HAP-1 (cell line): ENCODE results near the gene DCBLD1.
A peak's percentile ranks its signal among the peaks of the same experiment; 100 is the strongest.

Experiments used
- DNase-seq, 2 experiments: peaks; one replicate each; pipeline ENCODE4 v3.0.0-alpha.2; 2016 to 2020; ENCODE audit warnings: low spot score in 2 of 2
- H3K27me3 ChIP-seq: fragments of 250-450 bp; sonication (Bioruptor Pico); 2 replicates; pipeline ENCODE4 v1.5.1; 2020; ENCODE audit warnings: low read depth, mild to moderate bottlenecking, moderate library complexity
- H3K36me3 ChIP-seq: fragments of 250-450 bp; sonication (Bioruptor Pico); replicated peaks from 2 replicates; pipeline ENCODE4 v1.5.1; 2020; ENCODE audit warnings: mild to moderate bottlenecking
- H3K4me1 ChIP-seq: fragments of 250-450 bp; sonication (Bioruptor Pico); 2 replicates; pipeline ENCODE4 v1.5.1; 2020; ENCODE audit warnings: mild to moderate bottlenecking
- H3K4me3 ChIP-seq: fragments of 250-450 bp; sonication (Bioruptor Pico); 2 replicates; pipeline ENCODE4 v1.5.1; 2020; ENCODE audit warnings: mild to moderate bottlenecking, moderate library complexity
- H3K9me3 ChIP-seq: fragments of 250-450 bp; sonication (Bioruptor Pico); 2 replicates; pipeline ENCODE4 v1.5.1; 2020; ENCODE audit warnings: mild to moderate bottlenecking, moderate library complexity
- in situ Hi-C: fragments of 300-500 bp; cut with MboI; formaldehyde crosslinking; loops from 3 replicates; pipeline ENCODE4 v1.14.3; 2020; ENCODE audit warnings: low sequenced_read_pairs, inconsistent platforms, mixed read lengths

DCBLD1 gene

GRCh38 chr6:117496383-117496990 lies 14.0 kb downstream of the DCBLD1 start:
- in situ Hi-C loops, result no loop called here
- no peaks in the 10 kb centered on the region for H3K27me3 ChIP-seq
- H3K4me1 ChIP-seq, result no peaks in the 10 kb centered on the region
- H3K4me3 ChIP-seq, result no peak overlapping the region
- no peak for DNase-seq
- no peaks in the 10 kb centered on the region for H3K36me3 ChIP-seq
- H3K9me3 ChIP-seq, result no peaks in the 10 kb centered on the region

- H3K36me3 ChIP-seq, result no peaks in the 10 kb centered on the region
- H3K27me3 ChIP-seq, result no peaks in the 10 kb centered on the region
- H3K4me3 ChIP-seq, result no peak overlapping the region
- no peaks in the 10 kb centered on the region for H3K9me3 ChIP-seq
- in situ Hi-C loops, result no loop called here
- no peak for DNase-seq
- no peaks in the 10 kb centered on the region for H3K4me1 ChIP-seq
These were observed 14.8 kb downstream of the DCBLD1 start for GRCh38 chr6:117497237-117497636.

- in situ Hi-C loops, result no loop called here
- no peak for DNase-seq
- H3K4me1 ChIP-seq, result no peaks in the 10 kb centered on the region
- no peaks in the 10 kb centered on the region for H3K9me3 ChIP-seq
- H3K36me3 ChIP-seq, result no peaks in the 10 kb centered on the region
- no peaks in the 10 kb centered on the region for H3K27me3 ChIP-seq
- H3K4me3 ChIP-seq, result no peak overlapping the region
These were observed 15.7 kb downstream of the DCBLD1 start for GRCh38 chr6:117498159-117498558.

GRCh38 chr6:117501722-117502121 lies 19.2 kb downstream of the DCBLD1 start:
- H3K4me1 ChIP-seq, result peaks cover 8% of the 10 kb centered on the region
- no peak overlapping the region for H3K4me3 ChIP-seq
- no peaks in the 10 kb centered on the region for H3K27me3 ChIP-seq
- in situ Hi-C loops, result no loop called here
- no peaks in the 10 kb centered on the region for H3K9me3 ChIP-seq
- peaks cover 8% of the 10 kb centered on the region; the same call in 1 of the 2 replicates for H3K36me3 ChIP-seq
- no peak for DNase-seq

GRCh38 chr6:117502580-117502979 lies 20.1 kb downstream of the DCBLD1 start:
- H3K36me3 ChIP-seq, result peaks cover 8% of the 10 kb centered on the region; the same call in 1 of the 2 replicates
- peaks cover 17% of the 10 kb centered on the region for H3K4me1 ChIP-seq
- DNase-seq, result no peak
- no peaks in the 10 kb centered on the region for H3K9me3 ChIP-seq
- H3K27me3 ChIP-seq, result no peaks in the 10 kb centered on the region
- no peak overlapping the region for H3K4me3 ChIP-seq
- in situ Hi-C loops, result no loop called here

- H3K27me3 ChIP-seq, result no peaks in the 10 kb centered on the region
- DNase-seq, result no peak
- no peaks in the 10 kb centered on the region for H3K9me3 ChIP-seq
- in situ Hi-C loops, result no loop called here
- no peak overlapping the region for H3K4me3 ChIP-seq
- H3K4me1 ChIP-seq, result peaks cover 23% of the 10 kb centered on the region
- peaks cover 8% of the 10 kb centered on the region; the same call in 1 of the 2 replicates for H3K36me3 ChIP-seq
These were observed 20.7 kb downstream of the DCBLD1 start for GRCh38 chr6:117503211-117503610.

GRCh38 chr6:117504478-117505144 lies 22.1 kb downstream of the DCBLD1 start:
- H3K36me3 ChIP-seq, result peaks cover 8% of the 10 kb centered on the region; the same call in 1 of the 2 replicates
- peaks cover 23% of the 10 kb centered on the region for H3K4me1 ChIP-seq
- DNase-seq, result no peak
- no peak overlapping the region for H3K4me3 ChIP-seq
- H3K27me3 ChIP-seq, result no peaks in the 10 kb centered on the region
- no peaks in the 10 kb centered on the region for H3K9me3 ChIP-seq
- in situ Hi-C loops, result no loop called here

GRCh38 chr6:117505311-117505710 lies 22.8 kb downstream of the DCBLD1 start:
- Histone ChIP-seq H3K36me3 (peaks cover 8% of the 10 kb centered on the region; the same call in 1 of the 2 replicates), H3K27me3 (no peaks in the 10 kb centered on the region), H3K4me3 (no peak overlapping the region), H3K4me1 (peaks cover 23% of the 10 kb centered on the region), H3K9me3 (no peaks in the 10 kb centered on the region)
- DNase-seq, result no peak
- in situ Hi-C loops, result no loop called here

- no peak for DNase-seq
- in situ Hi-C loops, result no loop called here
- Histone ChIP-seq H3K27me3 (no peaks in the 10 kb centered on the region), H3K36me3 (peaks cover 8% of the 10 kb centered on the region; the same call in 1 of the 2 replicates), H3K4me3 (no peak overlapping the region), H3K9me3 (no peaks in the 10 kb centered on the region), H3K4me1 (peaks cover 26% of the 10 kb centered on the region)
These were observed 23.8 kb downstream of the DCBLD1 start for GRCh38 chr6:117506180-117506835.

- H3K4me3 ChIP-seq, result no peak overlapping the region
These were observed 24.4 kb downstream of the DCBLD1 start for GRCh38 chr6:117506907-117507306.

GRCh38 chr6:117508450-117508971 lies 26.0 kb downstream of the DCBLD1 start:
- DNase-seq, result no peak
- H3K27me3 ChIP-seq, result no peaks in the 10 kb centered on the region
- no peaks in the 10 kb centered on the region for H3K9me3 ChIP-seq
- peaks cover 44% of the 10 kb centered on the region for H3K4me1 ChIP-seq
- H3K36me3 ChIP-seq, result peaks cover 8% of the 10 kb centered on the region; the same call in 1 of the 2 replicates
- no peak overlapping the region for H3K4me3 ChIP-seq
- in situ Hi-C loops, result no loop called here

More at GRCh38 chr6:117506907-117507306, 24.4 kb downstream of the DCBLD1 start:
- DNase-seq, result no peak
- H3K36me3 ChIP-seq, result peaks cover 8% of the 10 kb centered on the region; the same call in 1 of the 2 replicates
- no peaks in the 10 kb centered on the region for H3K9me3 ChIP-seq
- no peaks in the 10 kb centered on the region for H3K27me3 ChIP-seq
- in situ Hi-C loops, result no loop called here
- H3K4me1 ChIP-seq, result peaks cover 32% of the 10 kb centered on the region

- Histone ChIP-seq H3K4me3 (no peak overlapping the region), H3K36me3 (peaks cover 5% of the 10 kb centered on the region; the same call in 1 of the 2 replicates), H3K4me1 (peaks cover 49% of the 10 kb centered on the region), H3K27me3 (no peaks in the 10 kb centered on the region), H3K9me3 (no peaks in the 10 kb centered on the region)
- in situ Hi-C loops, result no loop called here
- no peak for DNase-seq
These were observed 26.5 kb downstream of the DCBLD1 start for GRCh38 chr6:117509021-117509420.

GRCh38 chr6:117512056-117512828 lies 29.8 kb downstream of the DCBLD1 start:
- H3K27me3 ChIP-seq, result no peaks in the 10 kb centered on the region
- peaks cover 41% of the 10 kb centered on the region for H3K4me1 ChIP-seq
- peak; percentile 80 to 99 for DNase-seq
- no peaks in the 10 kb centered on the region for H3K36me3 ChIP-seq
- in situ Hi-C loops, result no loop called here
- no peak overlapping the region for H3K4me3 ChIP-seq
- peaks cover 2% of the 10 kb centered on the region for H3K9me3 ChIP-seq
